Right atrium auricular region (tissue), 2 donors: ENCODE results near the gene THAP3. TPM values are rescaled to one million over a fixed set of nuclear protein-coding genes. Genes with fewer than 3 reads are reported as not detected.

Source experiments
- DNase-seq: peaks from one replicate; pipeline ENCODE4 v3.0.0-alpha.2; 2019; ENCODE audit warnings: low spot score
- H3K27ac ChIP-seq, 2 donors: fragments of 200-600 bp; sonication (generic); 1 replicate in 1 of 2; 2 replicates in 1 of 2; pipeline ENCODE4 v1.5.1; 2016 to 2019
- H3K27me3 ChIP-seq, 2 donors: fragments of 200-600 bp; sonication (generic); one replicate each; pipeline versions ENCODE4 v1.5.1 to v1.6.0; 2017 to 2019
- H3K36me3 ChIP-seq: fragments of 200-600 bp; sonication (generic); one replicate; pipeline ENCODE4 v1.5.1; 2016
- H3K4me1 ChIP-seq, 2 donors: fragments of 200-600 bp; sonication (generic); one replicate each; pipeline versions ENCODE4 v1.5.1 to v1.6.0; 2017 to 2019
- H3K4me3 ChIP-seq, 2 donors: fragments of 200-600 bp; sonication (generic); 1 replicate in 1 of 2; 2 replicates in 1 of 2; pipeline ENCODE4 v1.5.1; 2017 to 2019; ENCODE audit warnings: mild to moderate bottlenecking in 1 of 2, moderate library complexity in 1 of 2
- H3K9me3 ChIP-seq, 2 donors: fragments of 200-600 bp; sonication (generic); one replicate each; pipeline ENCODE4 v1.5.1; 2019
- total RNA-seq, 2 donors: library from RNA; depleted of rRNA; stranded (reverse); fragments of >200 nt; gene quantifications; one replicate each; pipeline ENCODE4 v1.1.0, GENCODE V29; 2016
- TF ChIP-seq, protein P1 (sequence below), 2 donors: fragments of 200-600 bp; sonication (generic); IDR thresholded peaks; one replicate each; pipeline ENCODE4 v1.5.1; 2019; ENCODE audit warnings: antibody characterized with exemption in 2 of 2

The THAP3 gene
- 10 to 100 TPM; 14.6 to 21.4 TPM for total RNA-seq

- peaks cover 0 to 23% of the 10 kb centered on the region in 2 donors for H3K4me1 ChIP-seq
Observed at GRCh38 chr1:6624710-6625583, at the start of gene THAP3. TSS of gene THAP3 (plus strand) at chr1:6624868. CDS start at chr1:6625219, 351 bp downstream.

DNA sequence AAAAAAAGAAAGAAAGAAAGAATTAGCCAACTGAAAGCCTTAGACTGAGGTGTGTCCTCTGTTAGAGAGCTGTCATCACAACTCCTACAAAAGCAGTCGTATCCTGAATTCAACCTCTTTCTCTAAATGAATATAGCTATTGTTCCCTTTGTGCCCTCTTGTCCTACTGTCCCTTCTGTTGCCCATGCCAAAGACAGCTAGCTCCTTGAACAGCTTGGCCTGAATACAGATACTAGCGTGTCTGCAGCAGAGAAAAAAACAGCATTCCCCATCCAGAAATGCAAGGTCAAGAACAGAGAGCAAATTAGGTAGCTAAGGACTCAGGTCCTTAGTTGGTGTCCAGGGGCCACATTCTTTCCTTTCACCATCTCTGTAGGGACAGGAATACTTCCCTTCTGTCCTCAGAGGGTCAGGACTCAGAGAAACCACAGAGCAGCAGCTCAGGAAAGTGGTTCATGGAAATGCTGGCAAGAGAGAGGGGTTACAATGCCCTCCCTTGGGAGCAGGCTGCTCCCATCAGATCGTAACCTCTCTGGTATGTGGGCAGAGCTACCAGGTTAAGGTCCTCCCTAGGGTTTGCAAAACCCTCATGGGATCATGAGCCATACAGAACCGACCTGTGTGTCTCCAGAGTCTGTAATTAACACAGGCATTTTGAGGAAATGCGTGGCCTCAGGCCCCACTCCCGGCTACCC lies 46.7 kb upstream of the THAP3 start:
- H3K9me3 ChIP-seq, result no peaks in the 10 kb centered on the region
- no peak for DNase-seq
- peaks cover 0 to 34% of the 10 kb centered on the region in 2 donors for H3K4me1 ChIP-seq
- H3K27ac ChIP-seq, result peak overlapping the region; percentile 35 to 96
- H3K4me3 ChIP-seq, result no peak overlapping the region
- no peaks in the 10 kb centered on the region for H3K36me3 ChIP-seq
- TF ChIP-seq, protein P1, sequence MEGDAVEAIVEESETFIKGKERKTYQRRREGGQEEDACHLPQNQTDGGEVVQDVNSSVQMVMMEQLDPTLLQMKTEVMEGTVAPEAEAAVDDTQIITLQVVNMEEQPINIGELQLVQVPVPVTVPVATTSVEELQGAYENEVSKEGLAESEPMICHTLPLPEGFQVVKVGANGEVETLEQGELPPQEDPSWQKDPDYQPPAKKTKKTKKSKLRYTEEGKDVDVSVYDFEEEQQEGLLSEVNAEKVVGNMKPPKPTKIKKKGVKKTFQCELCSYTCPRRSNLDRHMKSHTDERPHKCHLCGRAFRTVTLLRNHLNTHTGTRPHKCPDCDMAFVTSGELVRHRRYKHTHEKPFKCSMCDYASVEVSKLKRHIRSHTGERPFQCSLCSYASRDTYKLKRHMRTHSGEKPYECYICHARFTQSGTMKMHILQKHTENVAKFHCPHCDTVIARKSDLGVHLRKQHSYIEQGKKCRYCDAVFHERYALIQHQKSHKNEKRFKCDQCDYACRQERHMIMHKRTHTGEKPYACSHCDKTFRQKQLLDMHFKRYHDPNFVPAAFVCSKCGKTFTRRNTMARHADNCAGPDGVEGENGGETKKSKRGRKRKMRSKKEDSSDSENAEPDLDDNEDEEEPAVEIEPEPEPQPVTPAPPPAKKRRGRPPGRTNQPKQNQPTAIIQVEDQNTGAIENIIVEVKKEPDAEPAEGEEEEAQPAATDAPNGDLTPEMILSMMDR (IDR thresholded peaks at IDR 0.05), result no peak
- H3K27me3 ChIP-seq, result no peaks in the 10 kb centered on the region

More at GRCh38 chr1:6624710-6625583, at the start of gene THAP3:
- H3K4me3 ChIP-seq, result peak within 1 kb of the TSS; percentile 65 to 88
- H3K27me3 ChIP-seq, result no peaks in the 10 kb centered on the region
- H3K36me3 ChIP-seq, result peaks cover 41% of the 10 kb centered on the region
- no peaks in the 10 kb centered on the region for H3K9me3 ChIP-seq
- TF ChIP-seq, protein P1 (IDR thresholded peaks at IDR 0.05), result no peak
- peak within 1 kb of the TSS; percentile 77 to 84 for H3K27ac ChIP-seq
- DNase-seq, result peak; percentile 88

GRCh38 chr1:6578624-6579373 lies 45.9 kb upstream of the THAP3 start:
- H3K27ac ChIP-seq, result peak overlapping the region; percentile 86 to 96
- DNase-seq, result no peak
- H3K9me3 ChIP-seq, result no peaks in the 10 kb centered on the region
- TF ChIP-seq, protein P1 (IDR thresholded peaks at IDR 0.05), result no peak
- H3K36me3 ChIP-seq, result no peaks in the 10 kb centered on the region
- peak overlapping the region in 1 of 2 donors; percentile 95 for H3K4me3 ChIP-seq
- H3K4me1 ChIP-seq, result peaks cover 0 to 34% of the 10 kb centered on the region in 2 donors
- no peaks in the 10 kb centered on the region for H3K27me3 ChIP-seq

GRCh38 chr1:6579374-6580118 lies 45.1 kb upstream of the THAP3 start, which contains the start of gene ZBTB48:
TSS of gene ZBTB48 (plus strand) at chr1:6579994. CDS start at chr1:6580610, 616 bp downstream.
- peak within 1 kb of the TSS; percentile 95 for H3K4me3 ChIP-seq
- TF ChIP-seq, protein P1 (IDR thresholded peaks at IDR 0.05), result no peak
- H3K4me1 ChIP-seq, result peaks cover 0 to 38% of the 10 kb centered on the region in 2 donors
- H3K27ac ChIP-seq, result peak within 1 kb of the TSS; percentile 86 to 96
- H3K9me3 ChIP-seq, result no peaks in the 10 kb centered on the region
- no peaks in the 10 kb centered on the region for H3K36me3 ChIP-seq
- DNase-seq, result peak; percentile 99
- H3K27me3 ChIP-seq, result no peaks in the 10 kb centered on the region

- no peaks in the 10 kb centered on the region for H3K9me3 ChIP-seq
- no peaks in the 10 kb centered on the region for H3K27me3 ChIP-seq
- peak overlapping the region; percentile 95 for H3K4me3 ChIP-seq
- no peak for DNase-seq
- H3K36me3 ChIP-seq, result no peaks in the 10 kb centered on the region
- H3K27ac ChIP-seq, result peak overlapping the region; percentile 86 to 96
- TF ChIP-seq, protein P1 (IDR thresholded peaks at IDR 0.05), result no peak
- H3K4me1 ChIP-seq, result peaks cover 0 to 39% of the 10 kb centered on the region in 2 donors
Observed at GRCh38 chr1:6580119-6580592, 44.5 kb upstream of the THAP3 start.
